GM23338 (cell line): ENCODE data around the gene OPRL1.
A peak's percentile ranks its signal among the peaks of the same experiment; 100 is the strongest.

ENCODE experiments used
- CREB1 ChIP-seq: fragments of 250-450 bp; sonication (Bioruptor Pico); IDR thresholded peaks from 2 replicates; pipeline ENCODE4 v1.5.0; 2020; ENCODE audit warnings: low read depth, mild to moderate bottlenecking, moderate library complexity
- CTCF ChIP-seq, 2 experiments: fragments of 200-600 bp in 1 of 2; sonication (generic) in 1 of 2; conservative IDR thresholded peaks; 2 replicates each; pipeline versions ENCODE4 v1.5.1 to v1.6.1; 2016 to 2017; ENCODE audit warnings: antibody characterized with exemption in 2 of 2, low read depth in 2 of 2, mild to moderate bottlenecking in 2 of 2, moderate library complexity in 1 of 2
- EZH2 ChIP-seq: fragments of 200-600 bp; sonication (generic); IDR thresholded peaks from one replicate; pipeline ENCODE4 v1.8.0; 2017; ENCODE audit warnings: antibody characterized with exemption, mild to moderate bottlenecking, low read depth; ENCODE audit not compliant: unreplicated experiment
- EZH2phosphoT487 ChIP-seq: fragments of 200-600 bp; sonication (generic); IDR thresholded peaks from one replicate; pipeline ENCODE4 v1.8.1; 2018; ENCODE audit warnings: antibody characterized with exemption; ENCODE audit not compliant: unreplicated experiment
- JUNB ChIP-seq: IDR thresholded peaks from one replicate; pipeline ENCODE4 v1.6.1; 2016; ENCODE audit warnings: antibody characterized with exemption; ENCODE audit not compliant: unreplicated experiment
- NANOG ChIP-seq: IDR thresholded peaks from 2 replicates; pipeline ENCODE4 v1.6.1; 2016; ENCODE audit warnings: antibody characterized with exemption, borderline replicate concordance
- POLR2AphosphoS5 ChIP-seq: IDR thresholded peaks from 2 replicates; pipeline ENCODE4 v1.6.1; 2016; ENCODE audit warnings: antibody characterized with exemption, low read depth
- REST ChIP-seq: IDR thresholded peaks from one replicate; pipeline ENCODE4 v1.6.1; 2018; ENCODE audit warnings: antibody characterized with exemption; ENCODE audit not compliant: unreplicated experiment
- ZNF114 ChIP-seq: fragments of 250-450 bp; sonication (Bioruptor Pico); IDR thresholded peaks from 2 replicates; pipeline ENCODE4 v1.5.0; 2020; ENCODE audit warnings: mild to moderate bottlenecking, moderate library complexity
- ZNF331 ChIP-seq: fragments of 250-450 bp; sonication (Bioruptor Pico); IDR thresholded peaks from 2 replicates; pipeline ENCODE4 v1.5.0; 2020; ENCODE audit warnings: low read depth, mild to moderate bottlenecking, moderate library complexity

GRCh38 chr20:64082126-64082731 is 2.3 kb downstream of the OPRL1 start:
- TF ChIP-seq CTCF (conservative IDR thresholded peaks at IDR 0.05; ENCODE audit: low read depth in 2 of 2) = peak in 1 of 2 experiments; percentile 18; a peak in 1 of 4 replicates
- no peak for TF ChIP-seq POLR2AphosphoS5
- no peak for TF ChIP-seq EZH2
- no peak for TF ChIP-seq CREB1 (CRISPR knock-in tag)
- TF ChIP-seq REST = no peak
- no peak for TF ChIP-seq ZNF114
- no peak for TF ChIP-seq ZNF331 (CRISPR knock-in tag)
- no peak for TF ChIP-seq JUNB
- TF ChIP-seq NANOG = no peak
- no peak for TF ChIP-seq EZH2phosphoT487
